Mucosa of descending colon (tissue), 3 donors: ENCODE results near the gene HOXB5. TPM values are rescaled to one million over a fixed set of nuclear protein-coding genes. Genes with fewer than 3 reads are reported as not detected.

Experiments
- ATAC-seq: fragments of 200-7000 bp; cut with Tn5 transposase; one replicate; pipeline ENCODE4 v1.9.1; 2020; ENCODE audit warnings: mild to moderate bottlenecking, moderate library complexity
- DNase-seq, 3 donors: peaks; one replicate each; pipeline ENCODE4 v3.0.0-alpha.2; 2020
- H3K36me3 ChIP-seq: fragments of 200-600 bp; one replicate; pipeline ENCODE4 v1.8.0; 2021; ENCODE audit warnings: low read depth, mild to moderate bottlenecking
- H3K4me1 ChIP-seq: fragments of 200-600 bp; one replicate; pipeline ENCODE4 v1.8.0; 2021; ENCODE audit warnings: low read depth, mild to moderate bottlenecking
- H3K4me3 ChIP-seq: fragments of 200-600 bp; one replicate; pipeline ENCODE4 v1.8.0; 2021; ENCODE audit warnings: mild to moderate bottlenecking
- H3K9me3 ChIP-seq: fragments of 200-600 bp; one replicate; pipeline ENCODE4 v1.8.0; 2021; ENCODE audit warnings: mild to moderate bottlenecking
- CTCF ChIP-seq: fragments of 200-600 bp; IDR thresholded peaks from one replicate; pipeline ENCODE4 v1.8.0; 2022; ENCODE audit warnings: antibody characterized with exemption, mild to moderate bottlenecking
- intact Hi-C, 2 donors: fragments of 100-400 bp; cut with DNase I in 1 of 2; cut with micrococcal nuclease in 1 of 2; formaldehyde crosslinking; loops; one replicate each; pipeline versions ENCODE4 v1.11.0 to v1.11.1; 2022; cut with DNase I, micrococcal nuclease
- long read RNA-seq, 2 donors: library from polyadenylated mRNA; unstranded; transcript quantifications; one replicate each; pipeline ENCODE4 v2.0.0, GENCODE V29; 2019 to 2021
- total RNA-seq, 3 donors: library from RNA; stranded (reverse); fragmentation: NEBNext Ultra II Directional in 2 of 3; extraction: Animal tissue kit (Norgen Biotek cat#: 25700) in 2 of 3; gene quantifications; one replicate each; pipeline versions ENCODE4 v1.2.1 to v1.2.4, GENCODE V29; 2021 to 2023
- donor health status: DM: no; HTN: no; CAD: no; lungs with moderate emphysema.
- donor health status: DM: no; HTN: no; CAD: no.
- donor health status: DM: no; HTN: yes; CAD: no.

HOXB5 gene
- total RNA-seq: 10 to 100 TPM; 16.2 to 29.3 (median 19.9) TPM
- long read RNA-seq, donor 1, transcript HOXB5-201 (2 exons, 2,041 nt): major isoform, 15 of 18 reads
- long read RNA-seq, donor 1, partial matches to known transcripts: 0 of 18 reads
- long read RNA-seq, donor 1, other reads (novel, unspliced or antisense): 3 of 18 reads
- long read RNA-seq, donor 2, partial matches to known transcripts: 0 of 2 reads
- long read RNA-seq, donor 2, other reads (novel, unspliced or antisense): 1 of 2 reads

- H3K4me1 ChIP-seq: peaks cover 39% of the 10 kb centered on the region
- peaks cover 5% of the 10 kb centered on the region for H3K36me3 ChIP-seq
- intact Hi-C loops: no loop called here
- no peaks in the 10 kb centered on the region for H3K9me3 ChIP-seq
- ATAC-seq (no peak), DNase-seq (peak in 1 of 3 donors; percentile 55)
- no peak for TF ChIP-seq CTCF
- peak within 1 kb of the TSS; percentile 11 for H3K4me3 ChIP-seq
Measured at GRCh38 chr17:48593126-48593829, at the start of gene HOXB5. TSS of gene HOXB5 (minus strand) at chr17:48593779. CDS start at chr17:48593682, 97 bp downstream.

- H3K4me1 ChIP-seq: peaks cover 5% of the 10 kb centered on the region
- H3K4me3 ChIP-seq: peak overlapping the region; percentile 17
- H3K36me3 ChIP-seq: no peaks in the 10 kb centered on the region
- peak in 1 of 3 donors; percentile 31 for DNase-seq
- H3K9me3 ChIP-seq: no peaks in the 10 kb centered on the region
- ATAC-seq: no peak
- intact Hi-C loops: no loop called here
- TF ChIP-seq CTCF: no peak
Measured at GRCh38 chr17:48642843-48643696, 49.5 kb upstream of the HOXB5 start.

- Histone ChIP-seq H3K36me3 (no peaks in the 10 kb centered on the region), H3K9me3 (no peaks in the 10 kb centered on the region), H3K4me1 (peaks cover 5% of the 10 kb centered on the region), H3K4me3 (peak overlapping the region; percentile 17)
- intact Hi-C loops: no loop called here
- DNase-seq (peak; percentile 77 to 87 (median 85)), ATAC-seq (peak; percentile 58)
- TF ChIP-seq CTCF: peak; percentile 18
Measured at GRCh38 chr17:48642059-48642842, 48.7 kb upstream of the HOXB5 start.

GRCh38 chr17:48641541-48642058 lies 48.0 kb upstream of the HOXB5 start:
- peak in 2 of 3 donors; percentile 44 to 57 for DNase-seq
- H3K4me3 ChIP-seq: no peak overlapping the region
- ATAC-seq: no peak
- intact Hi-C loops: no loop called here
- H3K36me3 ChIP-seq: no peaks in the 10 kb centered on the region
- no peak for TF ChIP-seq CTCF
- H3K9me3 ChIP-seq: no peaks in the 10 kb centered on the region
- H3K4me1 ChIP-seq: peaks cover 6% of the 10 kb centered on the region

- ATAC-seq (no peak), DNase-seq (no peak)
- Histone ChIP-seq H3K36me3 (no peaks in the 10 kb centered on the region), H3K4me3 (no peak overlapping the region), H3K9me3 (no peaks in the 10 kb centered on the region), H3K4me1 (peaks cover 7% of the 10 kb centered on the region)
- no peak for TF ChIP-seq CTCF
- intact Hi-C loops: no loop called here
Measured at GRCh38 chr17:48640858-48641180, 47.2 kb upstream of the HOXB5 start.
